H1 (cell line): ENCODE measurements around the gene ME3. TPM values are rescaled to one million over a fixed set of nuclear protein-coding genes. Genes with fewer than 3 reads are reported as not detected.

Experiments
- CTCF ChIA-PET: fragments of 300-600 bp; sonication (Branson Sonifier 250); formaldehyde crosslinking; loops from one replicate; lab custom pipeline; 2021; ENCODE audit not compliant: partially characterized antibody; lab: Charles Lee
- POLR2A ChIA-PET: fragments of 300-600 bp; sonication (Branson Sonifier 250); formaldehyde crosslinking; loops from one replicate; lab custom pipeline; 2021; ENCODE audit warnings: inconsistent platforms; ENCODE audit not compliant: partially characterized antibody; lab: Charles Lee
- DNase-seq, 2 experiments: peaks; one replicate each; pipeline versions ENCODE4 v3.0.0 to v3.0.0-alpha.2; 2010 to 2022; ENCODE audit warnings: low spot score in 2 of 2, low read depth in 1 of 2, mixed read lengths in 1 of 2
- FAIRE-seq: peaks from 2 replicates; lab custom pipeline; 2011; peaks lifted over from hg19 to GRCh38; lab: Jason Lieb, UNC
- H2AFZ ChIP-seq: 2 replicates; pipeline ENCODE4 v1.8.1; 2012; ENCODE audit warnings: low read length, inconsistent platforms
- H2AK5ac ChIP-seq: 2 replicates; pipeline ENCODE4 v1.6.1; 2013; ENCODE audit warnings: low read depth, low read length
- H2BK120ac ChIP-seq: replicated peaks from 2 replicates; pipeline ENCODE3; 2013; ENCODE audit warnings: low read depth, low read length, inconsistent platforms
- H2BK12ac ChIP-seq: 2 replicates; pipeline ENCODE4 v1.6.1; 2013; ENCODE audit warnings: low read depth, low read length
- H2BK15ac ChIP-seq: 2 replicates; pipeline ENCODE4 v1.6.1; 2013; ENCODE audit warnings: low read length
- H2BK20ac ChIP-seq: 2 replicates; pipeline ENCODE4 v1.6.1; 2013; ENCODE audit warnings: low read length
- H2BK5ac ChIP-seq: 2 replicates; pipeline ENCODE4 v1.6.1; 2013; ENCODE audit warnings: low read depth, low read length
- H3K14ac ChIP-seq: 2 replicates; pipeline ENCODE4 v1.6.1; 2013; ENCODE audit warnings: inconsistent platforms; ENCODE audit not compliant: insufficient read length
- H3K18ac ChIP-seq: 2 replicates; pipeline ENCODE4 v1.6.1; 2013; ENCODE audit warnings: low read length; ENCODE audit errors: extremely low read depth
- H3K23ac ChIP-seq: 2 replicates; pipeline ENCODE4 v1.6.1; 2013; ENCODE audit warnings: inconsistent platforms; ENCODE audit not compliant: insufficient read length
- H3K23me2 ChIP-seq: 2 replicates; pipeline ENCODE4 v1.6.1; 2013; ENCODE audit warnings: low read depth, low read length
- H3K27ac ChIP-seq: 2 replicates; pipeline ENCODE4 v1.6.1; 2011; ENCODE audit warnings: low read depth, low read length, inconsistent platforms
- H3K27me3 ChIP-seq, 4 experiments: replicated peaks in 1 of 4; 1 replicate in 1 of 4; 2 replicates in 3 of 4; pipeline versions ENCODE4 v1.6.1 to v1.8.1; 2011 to 2013; ENCODE audit warnings: low read length in 3 of 4, mild to moderate bottlenecking in 3 of 4, inconsistent platforms in 2 of 4, mixed read lengths in 2 of 4, moderate library complexity in 1 of 4; ENCODE audit not compliant: control insufficient read depth in 3 of 4, insufficient read depth in 3 of 4; ENCODE audit errors: extremely low read depth in 1 of 4
- H3K36me3 ChIP-seq, 4 experiments: 2 replicates each; pipeline versions ENCODE4 v1.6.1 to v1.8.1; 2011 to 2013; ENCODE audit warnings: mild to moderate bottlenecking in 4 of 4, low read length in 3 of 4, moderate library complexity in 2 of 4, control low read depth in 1 of 4, inconsistent platforms in 1 of 4; ENCODE audit not compliant: insufficient read depth in 4 of 4, control insufficient read depth in 2 of 4
- H3K4ac ChIP-seq: replicated peaks from 2 replicates; pipeline ENCODE3; 2013; ENCODE audit warnings: low read length, low read depth, mixed read lengths, inconsistent platforms; ENCODE audit not compliant: insufficient read length
- H3K4me1 ChIP-seq, 4 experiments: replicated peaks in 1 of 4; 1 replicate in 1 of 4; 2 replicates in 3 of 4; pipeline versions ENCODE4 v1.6.1 to v1.8.1; 2011 to 2013; ENCODE audit warnings: low read length in 3 of 4, inconsistent platforms in 2 of 4, mixed read lengths in 1 of 4; ENCODE audit not compliant: insufficient read depth in 4 of 4, control insufficient read depth in 3 of 4
- H3K4me2 ChIP-seq, 2 experiments: 2 replicates each; pipeline versions ENCODE4 v1.6.1 to v1.8.1; 2011 to 2013; ENCODE audit warnings: low read depth in 2 of 2, low read length in 2 of 2, control low read depth in 1 of 2, inconsistent platforms in 1 of 2, mild to moderate bottlenecking in 1 of 2; ENCODE audit not compliant: insufficient read depth in 1 of 2
- H3K4me3 ChIP-seq, 4 experiments: fragments of 200-600, 300-600 bp in 1 of 4; sonication (generic), shearing (Covaris generic), sonication (Bioruptor Twin) in 1 of 4; 2 replicates each; pipeline versions ENCODE4 v1.5.1 to v1.8.1; 2011 to 2016; ENCODE audit warnings: low read length in 4 of 4, low read depth in 3 of 4, control low read depth in 2 of 4, inconsistent platforms in 2 of 4, mild to moderate bottlenecking in 2 of 4, mixed read lengths in 1 of 4, moderate library complexity in 1 of 4; ENCODE audit not compliant: insufficient read depth in 2 of 4; ENCODE audit errors: extremely low read depth in 1 of 4
- H3K56ac ChIP-seq: replicated peaks from 2 replicates; pipeline ENCODE3; 2013; ENCODE audit warnings: low read depth, mild to moderate bottlenecking, mixed read lengths, low read length, inconsistent platforms; ENCODE audit not compliant: insufficient read length
- H3K79me1 ChIP-seq: 2 replicates; pipeline ENCODE4 v1.6.1; 2013; ENCODE audit warnings: low read depth, low read length, control low read depth
- H3K79me2 ChIP-seq, 2 experiments: 2 replicates each; pipeline versions ENCODE4 v1.6.1 to v1.8.1; 2012 to 2013; ENCODE audit warnings: low read length in 2 of 2, mild to moderate bottlenecking in 2 of 2, inconsistent platforms in 1 of 2; ENCODE audit not compliant: insufficient read depth in 2 of 2, control insufficient read depth in 1 of 2
- H3K9ac ChIP-seq, 4 experiments: replicated peaks in 1 of 4; 1 replicate in 1 of 4; 2 replicates in 3 of 4; pipeline versions ENCODE4 v1.6.1 to v1.8.1; 2011 to 2013; ENCODE audit warnings: low read depth in 3 of 4, low read length in 3 of 4, control low read depth in 2 of 4, mild to moderate bottlenecking in 2 of 4, moderate library complexity in 2 of 4, inconsistent platforms in 1 of 4; ENCODE audit errors: extremely low read depth in 1 of 4
- H3K9me3 ChIP-seq, 2 experiments: 2 replicates each; pipeline versions ENCODE4 v1.6.1 to v1.8.1; 2012 to 2013; ENCODE audit warnings: mild to moderate bottlenecking in 2 of 2, moderate library complexity in 2 of 2, control low read depth in 1 of 2, inconsistent platforms in 1 of 2, low read depth in 1 of 2, low read length in 1 of 2, mixed read lengths in 1 of 2; ENCODE audit not compliant: insufficient read depth in 2 of 2
- H4K20me1 ChIP-seq, 2 experiments: replicated peaks in 1 of 2; 2 replicates each; pipeline versions ENCODE3 to v1.8.1; 2011 to 2013; ENCODE audit warnings: inconsistent platforms in 2 of 2, low read length in 2 of 2, mild to moderate bottlenecking in 1 of 2; ENCODE audit not compliant: insufficient read depth in 2 of 2, control insufficient read depth in 1 of 2
- H4K5ac ChIP-seq: 2 replicates; pipeline ENCODE4 v1.6.1; 2013; ENCODE audit warnings: low read length, low read depth, mixed read lengths, inconsistent platforms; ENCODE audit not compliant: insufficient read length
- H4K8ac ChIP-seq: 2 replicates; pipeline ENCODE4 v1.8.0; 2013; ENCODE audit warnings: mild to moderate bottlenecking, moderate library complexity, low read length, inconsistent platforms; ENCODE audit not compliant: insufficient read depth; ENCODE audit errors: extremely low read depth
- H4K91ac ChIP-seq: replicated peaks from 2 replicates; pipeline ENCODE3; 2013; ENCODE audit warnings: low read length, mixed read lengths, inconsistent platforms; ENCODE audit not compliant: insufficient read length
- CHD2 ChIP-seq: IDR thresholded peaks from 2 replicates; pipeline ENCODE4 v1.6.1; 2012; ENCODE audit warnings: low read length, improper control_type of control experiment
- EGR1 ChIP-seq: IDR thresholded peaks from 2 replicates; pipeline ENCODE4 v1.6.1; 2011; ENCODE audit warnings: low read depth, low read length, borderline replicate concordance
- EZH2 ChIP-seq: fragments of 200-600 bp; sonication (generic); IDR thresholded peaks from 2 replicates; pipeline ENCODE4 v1.7.1; 2012; ENCODE audit warnings: low read depth, mild to moderate bottlenecking, moderate library complexity, low read length, inconsistent platforms; ENCODE audit not compliant: severe bottlenecking
- HDAC2 ChIP-seq, 2 experiments: fragments of 300-600 bp in 1 of 2; sonication (generic) in 1 of 2; IDR thresholded peaks; 2 replicates each; pipeline ENCODE4 v1.6.1; 2011 to 2012; ENCODE audit warnings: low read depth in 2 of 2, low read length in 2 of 2, mild to moderate bottlenecking in 2 of 2, moderate library complexity in 2 of 2, borderline replicate concordance in 1 of 2, inconsistent platforms in 1 of 2
- NRF1 ChIP-seq: IDR thresholded peaks from 2 replicates; pipeline ENCODE4 v1.6.1; 2011; ENCODE audit warnings: mild to moderate bottlenecking, low read depth, low read length, improper control_type of control experiment
- PHF8 ChIP-seq: fragments of 200-600 bp; sonication (generic); conservative IDR thresholded peaks from 2 replicates; pipeline ENCODE4 v1.7.1; 2012; ENCODE audit warnings: low read depth, mild to moderate bottlenecking, inconsistent platforms, low read length, moderate library complexity
- SIN3A ChIP-seq, 2 experiments: IDR thresholded peaks in 1 of 2; conservative IDR thresholded peaks in 1 of 2; 2 replicates each; pipeline ENCODE4 v1.6.1; 2011 to 2012; ENCODE audit warnings: low read length in 2 of 2, improper control_type of control experiment in 1 of 2, low read depth in 1 of 2, mild to moderate bottlenecking in 1 of 2
- TCF12 ChIP-seq: IDR thresholded peaks from 2 replicates; pipeline ENCODE4 v1.6.1; 2011; ENCODE audit warnings: low read depth, mild to moderate bottlenecking, low read length
- USF2 ChIP-seq: IDR thresholded peaks from 2 replicates; pipeline ENCODE4 v1.6.1; 2011; ENCODE audit warnings: low read length, improper control_type of control experiment
- YY1 ChIP-seq: IDR thresholded peaks from 2 replicates; pipeline ENCODE4 v1.6.1; 2011; ENCODE audit warnings: low read depth, mild to moderate bottlenecking, low read length
- ZNF274 ChIP-seq: IDR thresholded peaks from 2 replicates; pipeline ENCODE4 v1.7.0; 2012; ENCODE audit warnings: low read length, borderline replicate concordance; ENCODE audit errors: extremely low read depth
- WGBS, 2 experiments: shearing (Covaris generic) in 1 of 2; methylation state at CpG; one replicate each; pipeline versions ENCODE4 v1.1.6 to v1.1.7; 2013 to 2015; ENCODE audit warnings: low lambda C conversion rate in 2 of 2, mixed read lengths in 2 of 2, inconsistent platforms in 1 of 2, low coverage in 1 of 2, missing lambda C conversion rate in 1 of 2; ENCODE audit not compliant: insufficient replicate concordance in 2 of 2, insufficient coverage in 1 of 2, insufficient read length in 1 of 2; ENCODE audit errors: extremely low coverage in 1 of 2, missing lambda C conversion rate in 1 of 2; 5-methylcytosine and 5-hydroxymethylcytosine counted together
- polyA plus RNA-seq, 7 experiments: library from polyadenylated mRNA; depleted of rRNA in 3 of 7; stranded (reverse) in 5 of 7; unstranded in 2 of 7; fragments of >200 nt in 5 of 7; fragments of 200-250 nt in 2 of 7; gene quantifications; 1 replicate in 5 of 7; 2 replicates in 1 of 7; 4 replicates in 1 of 7; pipeline versions ENCODE4 v1.2.1 to v1.2.3, GENCODE V29; 2011 to 2013; ENCODE audit warnings: missing spikeins in 2 of 7, mixed read lengths in 2 of 7
- total RNA-seq: library from RNA; stranded (reverse); fragmentation: NEBNext Ultra II Directional; extraction: Animal tissue kit (Norgen Biotek cat#: 25700); gene quantifications from 2 replicates; pipeline ENCODE4 v1.2.1, GENCODE V29; 2021

ME3 gene
- total and polyA plus RNA-seq, 2 of the 8 experiments (the other 6 are each of a cell fraction or from before 2014, with no cell fraction given): 1.5 to 2.8 TPM

- ChIA-PET POLR2A (no interaction called here), CTCF (interaction anchor here (0.9 to 2.4 kb wide), 3 partner anchors 15 to 144 kb away, joined by 3 to 10 read pairs (median 3); no protein-coding TSS in a partner anchor)
- Histone ChIP-seq H3K14ac (no peak overlapping the region), H3K27ac (no peak overlapping the region), H3K27me3 (no peaks in the 10 kb centered on the region), H3K23me2 (peaks cover 3% of the 10 kb centered on the region; the same call in 1 of the 2 replicates), H4K20me1 (peaks cover 0 to 1% of the 10 kb centered on the region in 2 experiments), H3K4me3 (no peak overlapping the region), H3K36me3 (no peaks in the 10 kb centered on the region), H3K9me3 (no peaks in the 10 kb centered on the region), H3K4me1 (no peaks in the 10 kb centered on the region; a peak in 1 of 7 replicates), H2AK5ac (no peak overlapping the region), H3K4me2 (no peak overlapping the region), H4K5ac (no peak overlapping the region), H3K9ac (no peak overlapping the region), H3K79me1 (no peaks in the 10 kb centered on the region), H3K79me2 (no peaks in the 10 kb centered on the region), H2BK15ac (no peak overlapping the region), H3K18ac (no peak overlapping the region), H4K8ac (no peak overlapping the region), H2BK20ac (no peak overlapping the region), H2BK120ac (no peak overlapping the region), H4K91ac (no peak overlapping the region), H3K23ac (no peak overlapping the region), H2BK5ac (no peak overlapping the region), H2BK12ac (no peak overlapping the region), H3K4ac (no peak overlapping the region), H3K56ac (no peak overlapping the region), H2AFZ (no peak overlapping the region)
- 95% methylated on average over 5 of the region's 5 CpGs; no CpG with 5 or more reads in 1 of the 2 experiments for WGBS, 2 experiments
- FAIRE-seq (no peak), DNase-seq (no peak)
- TF ChIP-seq PHF8 (no peak), HDAC2 (IDR thresholded peaks at IDR 0.05; ENCODE audit: borderline replicate concordance in 1 of 2, low read depth in 2 of 2, low read length in 2 of 2) (no peak), ZNF274 (no peak), TCF12 (no peak), CHD2 (no peak), NRF1 (no peak), EZH2 (no peak), EGR1 (no peak), USF2 (no peak), SIN3A (conservative IDR thresholded peaks at IDR 0.05 in 1 of 2, IDR thresholded peaks at IDR 0.05 in 1 of 2; ENCODE audit: low read depth in 1 of 2, low read length in 2 of 2) (no peak), YY1 (no peak)
Observed at GRCh38 chr11:86464509-86465221, 207.8 kb downstream of the ME3 start.
